Heart left ventricle (tissue), 13 donors: ENCODE data around the gene ITPR2.

Source experiments
- POLR2A ChIP-seq, 2 donors: fragments of 450-650 bp; IDR thresholded peaks; one replicate each; pipeline ENCODE4 v1.6.1; 2017; ENCODE audit warnings: antibody characterized with exemption in 2 of 2, mild to moderate bottlenecking in 2 of 2, moderate library complexity in 2 of 2
- TF ChIP-seq, protein P1 (sequence below), 12 donors: fragments of 200-600 bp; sonication (generic) in 4 of 12; IDR thresholded peaks; one replicate each; pipeline versions ENCODE4 v1.5.0 to v1.8.0; 2018 to 2022; ENCODE audit warnings: antibody characterized with exemption in 12 of 12, mild to moderate bottlenecking in 5 of 12
- donor health status: ischemic (EF 13 %, LVEDD 7.1; RV severe dilation, severe dysfunction).
- donor health status: DM: no; HTN: yes; CAD: no.
- donor health status: DM: no; HTN: no; CAD: no.
- donor health status: ischemic (EF 25% LVEDD 6.9; RV normal size, moderate dysfunction).
- donor health status: ischemic (EF 25% LVEDD 5.7; RV mildly dilated, moderate dysfunction).
- donor health status: ischemic (EF 35%, LVEDD 5.7; RV mildly dilated, moderate dysfunction).
- donor health status: nonischemic (EF 11% LVEDD 7.7; RV severe dilation, severe dysfunction).
- donor health status: DM: yes; HTN: yes; CAD: no.
- donor health status: PGD.
- donor health status: ischemic (EF 29% LVEDD 5.4; RV normal size, mild dysfunction).
- donor health status: nonischemic (EF 23%, LVEDD 6.1; RV moderate dilation, normal function).

DNA sequence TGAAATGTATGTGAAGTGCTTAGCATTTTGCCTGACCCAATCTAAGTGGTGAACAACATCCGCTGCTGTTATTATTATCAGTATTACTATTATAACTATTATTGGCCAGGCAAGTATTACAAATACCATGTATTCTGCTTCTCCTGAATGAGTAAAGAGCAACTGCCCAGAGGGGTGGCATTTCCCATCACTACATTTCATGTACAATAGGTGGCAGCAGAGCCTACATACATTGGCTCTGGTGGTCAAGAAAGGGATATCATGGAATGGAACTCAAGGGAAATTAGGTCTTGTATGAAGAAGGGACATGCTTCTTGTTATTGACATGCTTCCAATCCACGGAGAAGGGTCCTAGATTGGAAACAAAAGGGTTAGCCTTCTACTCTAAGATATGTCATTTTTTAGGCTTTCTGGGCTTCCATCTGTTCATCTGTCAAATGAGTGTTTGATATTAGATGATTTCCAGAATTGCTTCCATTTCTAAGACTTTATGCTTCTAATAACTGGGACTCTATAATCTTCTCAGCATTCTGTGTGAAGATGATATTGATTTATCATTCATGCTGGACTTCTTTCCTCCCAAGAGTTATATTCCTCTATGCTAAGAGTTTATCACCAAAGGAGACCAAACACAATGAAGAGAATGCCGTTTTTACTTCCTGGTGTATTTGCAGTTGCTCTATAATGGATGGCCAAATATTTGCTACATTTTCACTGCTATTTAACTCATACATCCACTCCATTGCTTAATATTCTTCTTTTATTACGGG is 398.5 kb downstream of the ITPR2 start:
- no peak for TF ChIP-seq POLR2A (IDR thresholded peaks at IDR 0.05)
- TF ChIP-seq, protein P1, sequence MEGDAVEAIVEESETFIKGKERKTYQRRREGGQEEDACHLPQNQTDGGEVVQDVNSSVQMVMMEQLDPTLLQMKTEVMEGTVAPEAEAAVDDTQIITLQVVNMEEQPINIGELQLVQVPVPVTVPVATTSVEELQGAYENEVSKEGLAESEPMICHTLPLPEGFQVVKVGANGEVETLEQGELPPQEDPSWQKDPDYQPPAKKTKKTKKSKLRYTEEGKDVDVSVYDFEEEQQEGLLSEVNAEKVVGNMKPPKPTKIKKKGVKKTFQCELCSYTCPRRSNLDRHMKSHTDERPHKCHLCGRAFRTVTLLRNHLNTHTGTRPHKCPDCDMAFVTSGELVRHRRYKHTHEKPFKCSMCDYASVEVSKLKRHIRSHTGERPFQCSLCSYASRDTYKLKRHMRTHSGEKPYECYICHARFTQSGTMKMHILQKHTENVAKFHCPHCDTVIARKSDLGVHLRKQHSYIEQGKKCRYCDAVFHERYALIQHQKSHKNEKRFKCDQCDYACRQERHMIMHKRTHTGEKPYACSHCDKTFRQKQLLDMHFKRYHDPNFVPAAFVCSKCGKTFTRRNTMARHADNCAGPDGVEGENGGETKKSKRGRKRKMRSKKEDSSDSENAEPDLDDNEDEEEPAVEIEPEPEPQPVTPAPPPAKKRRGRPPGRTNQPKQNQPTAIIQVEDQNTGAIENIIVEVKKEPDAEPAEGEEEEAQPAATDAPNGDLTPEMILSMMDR (IDR thresholded peaks at IDR 0.05), result peak; percentile 49 to 71 (median 62)
